Lung (tissue), 12 donors: ENCODE results near the gene CTNNBL1. TPM values are rescaled to one million over a fixed set of nuclear protein-coding genes. Genes with fewer than 3 reads are reported as not detected.

ENCODE experiments used
- ATAC-seq: fragments of 200-7000 bp; cut with Tn5 transposase; one replicate; pipeline ENCODE4 v1.9.1; 2020; ENCODE audit warnings: moderate number of reproducible peaks; ENCODE audit not compliant: insufficient read depth, low FRiP score
- DNase-seq, 3 donors: peaks; one replicate each; pipeline ENCODE4 v3.0.0-alpha.2; 2013 to 2017
- H3K27ac ChIP-seq, 2 donors: one replicate each; pipeline ENCODE4 v1.5.1; 2013; ENCODE audit warnings: mild to moderate bottlenecking in 2 of 2, moderate library complexity in 2 of 2, control low read depth in 1 of 2, inconsistent platforms in 1 of 2, low read depth in 1 of 2, low read length in 1 of 2
- H3K27me3 ChIP-seq, 3 donors: one replicate each; pipeline ENCODE4 v1.5.1; 2013; ENCODE audit warnings: low read length in 2 of 3; ENCODE audit not compliant: control insufficient read depth in 3 of 3, insufficient read depth in 3 of 3
- H3K36me3 ChIP-seq, 4 donors: one replicate each; pipeline ENCODE4 v1.5.1; 2013; ENCODE audit warnings: low read length in 4 of 4, mild to moderate bottlenecking in 1 of 4, moderate library complexity in 1 of 4; ENCODE audit not compliant: control insufficient read depth in 4 of 4, insufficient read depth in 4 of 4
- H3K4me1 ChIP-seq, 5 donors: one replicate each; pipeline ENCODE4 v1.5.1; 2013; ENCODE audit warnings: low read length in 5 of 5, mild to moderate bottlenecking in 2 of 5, moderate library complexity in 1 of 5; ENCODE audit not compliant: control insufficient read depth in 5 of 5, insufficient read depth in 5 of 5
- H3K4me3 ChIP-seq: one replicate; pipeline ENCODE4 v1.5.1; 2013; ENCODE audit warnings: mild to moderate bottlenecking, control low read depth, moderate library complexity
- H3K9ac ChIP-seq, 2 donors: one replicate each; pipeline ENCODE4 v1.5.1; 2013; ENCODE audit warnings: low read length in 2 of 2, control low read depth in 1 of 2; ENCODE audit not compliant: insufficient read depth in 1 of 2
- H3K9me3 ChIP-seq, 4 donors: one replicate each; pipeline ENCODE4 v1.5.1; 2013; ENCODE audit warnings: low read length in 3 of 4, mild to moderate bottlenecking in 1 of 4, moderate library complexity in 1 of 4; ENCODE audit not compliant: control insufficient read depth in 4 of 4, insufficient read depth in 3 of 4
- WGBS, 2 donors: extraction: QIAGEN DNeasy Blood & Tissue Kit; methylation state at CpG; one replicate each; pipeline ENCODE4 v1.1.7; 2013; 5-methylcytosine and 5-hydroxymethylcytosine counted together
- polyA plus RNA-seq, 2 donors: library from polyadenylated mRNA; stranded (reverse); fragments of 200-250 nt; gene quantifications; one replicate each; pipeline ENCODE4 v1.2.1, GENCODE V29; 2013
- total RNA-seq, 2 donors: library from RNA; depleted of rRNA in 1 of 2; stranded (reverse); fragments of >200 nt in 1 of 2; gene quantifications; one replicate each; pipeline ENCODE4 v1.2.1, GENCODE V29; 2014 to 2021
- TF ChIP-seq, protein P1 (sequence below): IDR thresholded peaks from 2 replicates; pipeline ENCODE4 v1.5.1; 2012; ENCODE audit warnings: mild to moderate bottlenecking; ENCODE audit errors: control extremely low read depth, extremely low read depth
- donor health status: control.
- donor health status: control.
- donor health status: Bipolar disorder and iron deficiency.
- donor health status: healthy.
- donor health status: DM: yes; HTN: yes; CAD: no.

Gene CTNNBL1
- total and polyA plus RNA-seq, 4 donors = 38.9 to 53.1 (median 49.2) TPM

DNA sequence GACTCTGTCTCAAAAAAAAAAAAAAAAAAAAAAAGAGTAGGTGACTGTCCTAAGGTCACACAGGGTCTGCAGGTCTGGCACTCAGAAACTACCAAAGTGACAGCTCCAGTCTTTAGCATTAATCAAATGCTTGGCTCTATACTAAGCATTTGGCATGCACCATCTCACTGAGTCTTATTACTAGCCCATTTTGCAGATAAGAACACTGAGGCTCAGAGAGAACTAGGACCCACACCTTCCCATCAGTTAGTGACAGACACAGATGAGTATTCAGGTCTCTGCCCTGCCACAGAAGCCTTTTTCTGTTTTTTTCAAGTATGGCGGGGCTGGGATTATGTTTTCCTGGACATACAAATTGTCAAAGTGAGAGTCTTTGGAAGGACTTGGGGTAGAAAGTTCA lies 186.0 kb downstream of the CTNNBL1 start:
- Histone ChIP-seq H3K4me1 (peaks cover 0 to 26% (median 5%) of the 10 kb centered on the region in 5 donors), H3K27me3 (no peaks in the 10 kb centered on the region), H3K9ac (no peak overlapping the region), H3K27ac (no peak overlapping the region), H3K4me3 (no peak overlapping the region), H3K36me3 (peaks cover 0 to 3% (median 0%) of the 10 kb centered on the region in 4 donors), H3K9me3 (no peaks in the 10 kb centered on the region)
- DNase-seq (no peak), ATAC-seq (no peak)
- TF ChIP-seq, protein P1, sequence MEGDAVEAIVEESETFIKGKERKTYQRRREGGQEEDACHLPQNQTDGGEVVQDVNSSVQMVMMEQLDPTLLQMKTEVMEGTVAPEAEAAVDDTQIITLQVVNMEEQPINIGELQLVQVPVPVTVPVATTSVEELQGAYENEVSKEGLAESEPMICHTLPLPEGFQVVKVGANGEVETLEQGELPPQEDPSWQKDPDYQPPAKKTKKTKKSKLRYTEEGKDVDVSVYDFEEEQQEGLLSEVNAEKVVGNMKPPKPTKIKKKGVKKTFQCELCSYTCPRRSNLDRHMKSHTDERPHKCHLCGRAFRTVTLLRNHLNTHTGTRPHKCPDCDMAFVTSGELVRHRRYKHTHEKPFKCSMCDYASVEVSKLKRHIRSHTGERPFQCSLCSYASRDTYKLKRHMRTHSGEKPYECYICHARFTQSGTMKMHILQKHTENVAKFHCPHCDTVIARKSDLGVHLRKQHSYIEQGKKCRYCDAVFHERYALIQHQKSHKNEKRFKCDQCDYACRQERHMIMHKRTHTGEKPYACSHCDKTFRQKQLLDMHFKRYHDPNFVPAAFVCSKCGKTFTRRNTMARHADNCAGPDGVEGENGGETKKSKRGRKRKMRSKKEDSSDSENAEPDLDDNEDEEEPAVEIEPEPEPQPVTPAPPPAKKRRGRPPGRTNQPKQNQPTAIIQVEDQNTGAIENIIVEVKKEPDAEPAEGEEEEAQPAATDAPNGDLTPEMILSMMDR = no peak
- WGBS, 2 donors = 98 to 100% methylated on average over 1 of the region's 1 CpG

DNA sequence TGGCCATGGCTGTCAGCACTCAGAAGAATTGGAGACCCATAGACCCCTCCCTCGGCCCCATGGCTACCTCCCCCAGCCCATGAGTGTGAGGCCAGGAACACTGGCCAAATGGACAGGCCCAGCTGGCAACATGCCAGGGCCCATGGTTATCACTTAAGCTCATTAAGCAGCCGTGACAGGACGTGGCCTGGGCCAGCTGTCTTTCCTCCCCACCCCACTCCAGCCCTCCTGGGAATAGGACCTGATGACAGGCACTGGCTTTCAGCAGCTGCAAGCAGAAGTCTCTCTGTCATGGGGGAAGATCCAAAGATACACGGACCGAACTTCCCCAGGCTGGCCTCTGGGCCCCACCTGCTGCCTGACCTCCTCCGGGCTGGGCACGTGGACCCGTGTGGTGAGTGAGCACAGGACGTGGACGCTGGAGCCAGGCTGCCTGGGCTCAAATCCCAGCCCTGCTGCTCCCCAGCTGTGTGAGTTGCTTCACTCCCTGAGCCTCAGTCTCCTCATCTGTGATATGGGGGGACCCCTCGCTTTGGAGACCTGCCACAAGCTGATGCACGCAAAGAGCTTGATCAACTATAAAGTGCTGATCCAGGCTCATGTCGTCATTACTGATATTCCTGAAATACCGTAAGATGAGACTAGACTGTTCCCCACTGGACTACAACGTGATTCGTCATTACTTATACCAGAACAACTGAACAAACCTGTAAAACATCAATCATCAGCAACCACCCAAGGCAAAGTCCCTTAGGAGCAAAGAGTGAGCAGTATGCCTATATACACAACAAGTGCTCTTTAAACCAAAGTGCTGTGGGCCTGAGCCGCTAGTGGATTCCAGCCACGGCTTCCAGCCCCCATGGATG lies 187.1 kb downstream of the CTNNBL1 start:
- TF ChIP-seq, protein P1 = no peak
- H3K9ac ChIP-seq = no peak overlapping the region
- peak; percentile 20 for ATAC-seq
- no peak overlapping the region for H3K27ac ChIP-seq
- WGBS, 2 donors = 61 to 78% methylated on average over 18 of the region's 18 CpGs
- no peaks in the 10 kb centered on the region for H3K9me3 ChIP-seq
- H3K4me3 ChIP-seq = no peak overlapping the region
- H3K4me1 ChIP-seq = peaks cover 0 to 29% (median 5%) of the 10 kb centered on the region in 5 donors
- no peaks in the 10 kb centered on the region for H3K36me3 ChIP-seq
- DNase-seq = peak; percentile 87 to 92 (median 89)
- H3K27me3 ChIP-seq = no peaks in the 10 kb centered on the region

- no peaks in the 10 kb centered on the region for H3K36me3 ChIP-seq
- H3K4me1 ChIP-seq = peaks cover 3 to 37% (median 5%) of the 10 kb centered on the region in 5 donors
- ATAC-seq = no peak
- H3K9me3 ChIP-seq = no peaks in the 10 kb centered on the region
- no peaks in the 10 kb centered on the region for H3K27me3 ChIP-seq
- no peak overlapping the region for H3K4me3 ChIP-seq
- TF ChIP-seq, protein P1 = no peak
- 75 to 84% methylated on average over 22 of the region's 22 CpGs for WGBS, 2 donors
- no peak overlapping the region for H3K9ac ChIP-seq
- no peak overlapping the region for H3K27ac ChIP-seq
- DNase-seq = no peak
These were observed 187.9 kb downstream of the CTNNBL1 start for GRCh38 chr20:37881601-37882343.
